Lower lobe of right lung (tissue), 2 donors: Measurements from ENCODE around the gene CGAS. TPM values are rescaled to one million over a fixed set of nuclear protein-coding genes. Genes with fewer than 3 reads are reported as not detected.
"Not testable (repeated sequence)": the region's sequence is repeated elsewhere in the genome, so short reads cannot be mapped to it uniquely, and the experiment has no call there.

ENCODE experiments used
- ATAC-seq, 2 donors: fragments of 200-7000 bp; cut with Tn5 transposase; one replicate each; pipeline ENCODE4 v1.9.1; 2020 to 2022; ENCODE audit warnings: mild to moderate bottlenecking in 2 of 2, moderate library complexity in 2 of 2
- DNase-seq: peaks from one replicate; pipeline ENCODE4 v3.0.0-alpha.2; 2020
- H3K27ac ChIP-seq: fragments of 200-600 bp; one replicate; pipeline ENCODE4 v1.8.0; 2022
- H3K27me3 ChIP-seq: fragments of 200-600 bp; one replicate; pipeline ENCODE4 v1.8.0; 2022; ENCODE audit warnings: low read depth
- H3K36me3 ChIP-seq: fragments of 200-600 bp; one replicate; pipeline ENCODE4 v1.8.0; 2022; ENCODE audit warnings: mild to moderate bottlenecking
- H3K4me1 ChIP-seq: fragments of 200-600 bp; one replicate; pipeline ENCODE4 v1.8.0; 2022
- H3K4me3 ChIP-seq: fragments of 200-600 bp; one replicate; pipeline ENCODE4 v1.8.0; 2022; ENCODE audit warnings: mild to moderate bottlenecking
- H3K9me3 ChIP-seq: fragments of 200-600 bp; one replicate; pipeline ENCODE4 v1.8.0; 2022
- CTCF ChIP-seq: fragments of 200-600 bp; IDR thresholded peaks from one replicate; pipeline ENCODE4 v1.8.0; 2022; ENCODE audit warnings: antibody characterized with exemption, mild to moderate bottlenecking
- intact Hi-C: fragments of 100-400 bp; cut with DNase I; formaldehyde crosslinking; loops from one replicate; pipeline ENCODE4 v1.11.0; 2022
- total RNA-seq: library from RNA; stranded (reverse); fragmentation: NEBNext Ultra II Directional; extraction: Animal tissue kit (Norgen Biotek cat#: 25700); gene quantifications from one replicate; pipeline ENCODE4 v1.2.1, GENCODE V29; 2021
- donor health status: DM: no; HTN: yes; CAD: no; lungs with severe emphysema.

Gene CGAS
- total RNA-seq, 1 donor from 2014 or later: 10.4 TPM

- Histone ChIP-seq H3K27ac (peak within 1 kb of the TSS; percentile 81), H3K9me3 (no peaks in the 10 kb centered on the region), H3K27me3 (no peaks in the 10 kb centered on the region), H3K4me1 (no peaks in the 10 kb centered on the region), H3K4me3 (peak within 1 kb of the TSS; percentile 40), H3K36me3 (no peaks in the 10 kb centered on the region)
- ATAC-seq (peak; percentile 56 to 92), DNase-seq (peak; percentile 81)
- intact Hi-C loops: no loop called here
- TF ChIP-seq CTCF: no peak
Measured at GRCh38 chr6:73394577-73395354, 57.3 kb downstream of the CGAS start, which contains the start of gene DDX43. TSS of gene DDX43 (plus strand) at chr6:73394828. CDS start at chr6:73394906, 78 bp downstream.

- Histone ChIP-seq H3K4me1 (peaks cover 4% of the 10 kb centered on the region), H3K4me3 (no peak overlapping the region), H3K27ac (no peak overlapping the region), H3K9me3 (no peaks in the 10 kb centered on the region), H3K27me3 (no peaks in the 10 kb centered on the region), H3K36me3 (no peaks in the 10 kb centered on the region)
- intact Hi-C loops: no loop called here
- TF ChIP-seq CTCF: no peak
- ATAC-seq (no peak), DNase-seq (no peak)
Measured at GRCh38 chr6:73393278-73393677, 58.8 kb downstream of the CGAS start.

GRCh38 chr6:73392188-73392587 is 59.9 kb downstream of the CGAS start:
- H3K36me3 ChIP-seq, H3K27ac ChIP-seq, intact Hi-C loops, H3K9me3 ChIP-seq, H3K4me3 ChIP-seq, H3K27me3 ChIP-seq, H3K4me1 ChIP-seq, ATAC-seq: not testable (repeated sequence)
- DNase-seq: peak; percentile 52

- no peaks in the 10 kb centered on the region for H3K27me3 ChIP-seq
- no peak for TF ChIP-seq CTCF
- H3K27ac ChIP-seq: no peak overlapping the region
- ATAC-seq (no peak), DNase-seq (no peak)
- H3K4me3 ChIP-seq: no peak overlapping the region
- peaks cover 5% of the 10 kb centered on the region for H3K4me1 ChIP-seq
- intact Hi-C loops: no loop called here
- no peaks in the 10 kb centered on the region for H3K9me3 ChIP-seq
- no peaks in the 10 kb centered on the region for H3K36me3 ChIP-seq
Measured at GRCh38 chr6:73391675-73392074, 60.4 kb downstream of the CGAS start.

- intact Hi-C loops: no loop called here
- DNase-seq (no peak), ATAC-seq (no peak)
- H3K4me3 ChIP-seq: no peak overlapping the region
- no peaks in the 10 kb centered on the region for H3K27me3 ChIP-seq
- no peak for TF ChIP-seq CTCF
- H3K27ac ChIP-seq: no peak overlapping the region
- no peaks in the 10 kb centered on the region for H3K36me3 ChIP-seq
- H3K9me3 ChIP-seq: no peaks in the 10 kb centered on the region
- peaks cover 5% of the 10 kb centered on the region for H3K4me1 ChIP-seq
Measured at GRCh38 chr6:73389854-73390253, 62.2 kb downstream of the CGAS start.

- peak overlapping the region; percentile 75 for H3K27ac ChIP-seq
Measured at GRCh38 chr6:73388800-73389512, 63.1 kb downstream of the CGAS start.

More at GRCh38 chr6:73388800-73389512, 63.1 kb downstream of the CGAS start:
- peak; percentile 61 for TF ChIP-seq CTCF
- DNase-seq (peak; percentile 70), ATAC-seq (peak; percentile 88 to 91)
- Histone ChIP-seq H3K4me1 (peaks cover 5% of the 10 kb centered on the region), H3K36me3 (no peaks in the 10 kb centered on the region), H3K9me3 (no peaks in the 10 kb centered on the region), H3K27me3 (no peaks in the 10 kb centered on the region), H3K4me3 (peak overlapping the region; percentile 62)
- intact Hi-C loops: no loop called here
